Panc1 (cell line): ENCODE results near the gene COL6A2.

ENCODE experiments used
- POLR2AphosphoS5 ChIP-seq: IDR thresholded peaks from 2 replicates; pipeline ENCODE4 v1.6.1; 2012; ENCODE audit warnings: mild to moderate bottlenecking, low read depth, low read length, moderate library complexity
- SIN3A ChIP-seq: IDR thresholded peaks from 2 replicates; pipeline ENCODE4 v1.6.1; 2012; ENCODE audit warnings: low read depth, mild to moderate bottlenecking, low read length, moderate library complexity, borderline replicate concordance; ENCODE audit not compliant: insufficient read depth
- TF ChIP-seq, protein P1 (sequence below): fragments of 450-650 bp; IDR thresholded peaks from 2 replicates; pipeline ENCODE4 v1.5.1; 2017; ENCODE audit warnings: mild to moderate bottlenecking

DNA sequence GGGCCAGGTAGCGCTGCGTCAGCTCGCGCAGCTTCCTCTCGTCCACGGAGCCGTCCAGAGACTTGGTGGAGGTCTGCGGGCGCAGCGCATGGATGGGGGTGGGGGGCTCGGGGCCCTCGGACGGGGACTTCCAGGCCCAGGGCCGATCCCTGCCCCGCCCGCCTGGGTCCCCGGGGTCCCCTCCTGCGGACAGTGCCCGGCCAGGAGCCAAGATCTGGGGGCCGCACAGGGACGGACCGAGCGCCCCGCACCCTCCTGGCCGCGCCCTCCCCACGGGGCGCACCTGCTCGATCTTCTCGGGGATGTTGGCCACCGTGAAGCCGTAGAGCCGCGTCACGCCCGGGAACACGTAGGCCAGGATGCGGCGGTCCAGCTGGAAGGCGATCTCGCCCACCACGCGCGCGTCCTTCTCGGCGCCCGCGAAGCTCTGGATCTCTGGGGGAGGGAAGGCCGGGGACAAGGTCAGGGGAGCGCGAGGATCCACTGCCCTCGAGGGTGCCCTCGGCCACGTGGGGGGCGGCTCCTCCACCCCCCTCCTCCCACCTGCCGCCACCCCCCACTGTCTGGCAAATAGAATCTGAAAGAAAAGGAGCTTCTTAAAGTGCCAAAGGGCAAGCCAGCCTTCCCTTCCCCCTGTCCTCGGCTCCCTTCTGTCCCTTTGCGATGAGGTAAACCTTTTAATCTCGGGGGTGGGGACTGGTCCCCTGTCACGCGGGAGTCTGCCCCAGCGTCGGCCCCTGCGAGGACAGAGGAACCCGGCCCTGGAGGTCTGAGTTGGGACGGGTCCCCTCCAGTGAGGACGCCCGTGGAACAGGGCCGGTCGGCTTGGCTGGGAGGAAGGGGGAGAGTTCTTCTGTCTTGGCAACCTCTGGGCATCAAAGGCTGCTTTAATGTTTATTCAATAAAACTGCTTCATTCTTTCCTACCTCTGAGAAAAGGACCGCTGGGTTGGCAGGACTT is 64.0 kb downstream of the COL6A2 start:
- TF ChIP-seq, protein P1, sequence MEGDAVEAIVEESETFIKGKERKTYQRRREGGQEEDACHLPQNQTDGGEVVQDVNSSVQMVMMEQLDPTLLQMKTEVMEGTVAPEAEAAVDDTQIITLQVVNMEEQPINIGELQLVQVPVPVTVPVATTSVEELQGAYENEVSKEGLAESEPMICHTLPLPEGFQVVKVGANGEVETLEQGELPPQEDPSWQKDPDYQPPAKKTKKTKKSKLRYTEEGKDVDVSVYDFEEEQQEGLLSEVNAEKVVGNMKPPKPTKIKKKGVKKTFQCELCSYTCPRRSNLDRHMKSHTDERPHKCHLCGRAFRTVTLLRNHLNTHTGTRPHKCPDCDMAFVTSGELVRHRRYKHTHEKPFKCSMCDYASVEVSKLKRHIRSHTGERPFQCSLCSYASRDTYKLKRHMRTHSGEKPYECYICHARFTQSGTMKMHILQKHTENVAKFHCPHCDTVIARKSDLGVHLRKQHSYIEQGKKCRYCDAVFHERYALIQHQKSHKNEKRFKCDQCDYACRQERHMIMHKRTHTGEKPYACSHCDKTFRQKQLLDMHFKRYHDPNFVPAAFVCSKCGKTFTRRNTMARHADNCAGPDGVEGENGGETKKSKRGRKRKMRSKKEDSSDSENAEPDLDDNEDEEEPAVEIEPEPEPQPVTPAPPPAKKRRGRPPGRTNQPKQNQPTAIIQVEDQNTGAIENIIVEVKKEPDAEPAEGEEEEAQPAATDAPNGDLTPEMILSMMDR: no peak
- no peak for TF ChIP-seq SIN3A
- TF ChIP-seq POLR2AphosphoS5: no peak
